HCT116 (cell line): Measurements from ENCODE around the gene RPRML. TPM values are rescaled to one million over a fixed set of nuclear protein-coding genes. Genes with fewer than 3 reads are reported as not detected.

ENCODE experiments used
- ATAC-seq: fragments of 200-7000 bp; cut with Tn5 transposase; 2 replicates; pipeline ENCODE4 v1.9.1; 2020; ENCODE audit warnings: mild to moderate bottlenecking, moderate library complexity
- BruUV-seq: library from RNA; stranded (reverse); fragments of 400-500 nt; replicated peaks from 2 replicates; lab custom pipeline; 2021; lab: Mats Ljungman, UMichigan
- CTCF ChIA-PET: fragments of 300-600 bp; sonication (Branson Sonifier 250); formaldehyde crosslinking; loops from one replicate; lab custom pipeline; 2021; ENCODE audit warnings: antibody characterized with exemption; lab: Charles Lee
- POLR2A ChIA-PET: fragments of 300-600, 350-600 bp; sonication (Branson Sonifier 250); formaldehyde crosslinking; loops from one replicate; lab custom pipeline; 2021; ENCODE audit warnings: antibody characterized with exemption; lab: Charles Lee
- RAD21 ChIA-PET, 2 experiments: fragments of 300-600 bp; sonication (Branson Sonifier 250); formaldehyde crosslinking; loops; one replicate each; lab custom pipeline; 2023; ENCODE audit warnings: low total read pairs in 2 of 2; ENCODE audit not compliant: uncharacterized antibody in 2 of 2, unreplicated experiment in 2 of 2, low non-redundant PET in 1 of 2; lab: Charles Lee
- DNase-seq: peaks from one replicate; pipeline ENCODE4 v3.0.0-alpha.2; 2010; ENCODE audit warnings: low read depth, low spot score
- H2AFZ ChIP-seq: fragments of 200-600 bp; shearing (Covaris generic), sonication (generic); 2 replicates; pipeline ENCODE4 v1.6.1; 2017; ENCODE audit warnings: low read depth, mixed run types, mixed read lengths, antibody characterized with exemption, low read length; ENCODE audit not compliant: poor library complexity, severe bottlenecking
- H3K27ac ChIP-seq: 2 replicates; pipeline ENCODE4 v1.5.1; 2012; ENCODE audit warnings: low read depth, low read length
- H3K27me3 ChIP-seq: fragments of 200-600 bp; sonication (generic); 2 replicates; pipeline ENCODE4 v1.6.1; 2016; ENCODE audit warnings: mixed run types, low read length, mixed read lengths; ENCODE audit not compliant: insufficient read depth
- H3K36me3 ChIP-seq, 2 experiments: fragments of 200-500 bp in 1 of 2; fragments of 200-600 bp in 1 of 2; sonication (Bioruptor generic) in 1 of 2; sonication (generic) in 1 of 2; 2 replicates each; pipeline versions ENCODE4 v1.5.1 to v1.6.1; 2014 to 2016; ENCODE audit warnings: low read length in 2 of 2, inconsistent platforms in 1 of 2, mixed read lengths in 1 of 2, mixed run types in 1 of 2; ENCODE audit not compliant: insufficient read depth in 2 of 2, control insufficient read depth in 1 of 2
- H3K4me1 ChIP-seq, 2 experiments: fragments of 200-600 bp in 1 of 2; sonication (generic) in 1 of 2; 2 replicates each; pipeline versions ENCODE4 v1.5.1 to v1.6.1; 2012 to 2017; ENCODE audit warnings: low read length in 2 of 2, inconsistent platforms in 1 of 2, mild to moderate bottlenecking in 1 of 2, mixed read lengths in 1 of 2, mixed run types in 1 of 2, moderate library complexity in 1 of 2; ENCODE audit not compliant: insufficient read depth in 2 of 2, control insufficient read depth in 1 of 2
- H3K4me2 ChIP-seq: fragments of 200-600 bp; sonication (generic); 2 replicates; pipeline ENCODE4 v1.6.1; 2017; ENCODE audit warnings: mixed run types, low read length, mixed read lengths
- H3K4me3 ChIP-seq, 2 experiments: fragments of 200-600 bp in 1 of 2; sonication (generic) in 1 of 2; replicated peaks in 1 of 2; 2 replicates each; pipeline ENCODE4 v1.5.1; 2011 to 2016; ENCODE audit warnings: low read length in 2 of 2, control low read depth in 1 of 2, low read depth in 1 of 2, mild to moderate bottlenecking in 1 of 2, mixed read lengths in 1 of 2, mixed run types in 1 of 2
- H3K79me2 ChIP-seq: fragments of 200-600 bp; sonication (generic); 2 replicates; pipeline ENCODE4 v1.6.1; 2017; ENCODE audit warnings: mild to moderate bottlenecking, mixed run types, low read length, moderate library complexity, mixed read lengths; ENCODE audit not compliant: insufficient read depth
- H3K9ac ChIP-seq: fragments of 200-600 bp; sonication (generic); 2 replicates; pipeline ENCODE4 v1.6.1; 2016; ENCODE audit warnings: low read length, mixed read lengths
- H3K9me2 ChIP-seq: fragments of 200-600 bp; sonication (generic), shearing (Covaris generic); 2 replicates; pipeline ENCODE4 v1.6.1; 2017; ENCODE audit warnings: mixed run types, mild to moderate bottlenecking, moderate library complexity; ENCODE audit not compliant: insufficient read depth
- H3K9me3 ChIP-seq, 2 experiments: fragments of 200-500 bp in 1 of 2; fragments of 200-600 bp in 1 of 2; sonication (Bioruptor generic) in 1 of 2; sonication (generic) in 1 of 2; 2 replicates each; pipeline ENCODE4 v1.6.1; 2014 to 2017; ENCODE audit warnings: low read length in 2 of 2, mixed read lengths in 2 of 2, inconsistent platforms in 1 of 2, low read depth in 1 of 2, mild to moderate bottlenecking in 1 of 2, mixed run types in 1 of 2, moderate library complexity in 1 of 2; ENCODE audit not compliant: control insufficient read depth in 1 of 2, insufficient read depth in 1 of 2
- H4K20me1 ChIP-seq: fragments of 200-600 bp; sonication (generic), shearing (Covaris generic); 2 replicates; pipeline ENCODE4 v1.6.1; 2017; ENCODE audit warnings: mixed run types, mild to moderate bottlenecking, moderate library complexity; ENCODE audit not compliant: insufficient read depth
- CBX3 ChIP-seq: IDR thresholded peaks from 2 replicates; pipeline ENCODE4 v1.6.1; 2012; ENCODE audit warnings: low read depth
- CEBPB ChIP-seq: IDR thresholded peaks from 2 replicates; pipeline ENCODE4 v1.6.1; 2012; ENCODE audit warnings: low read depth
- EZH2 ChIP-seq: fragments of 200-600 bp; sonication (generic); IDR thresholded peaks from 2 replicates; pipeline ENCODE4 v1.6.1; 2017; ENCODE audit warnings: antibody characterized with exemption, mixed run types
- JUND ChIP-seq: IDR thresholded peaks from 2 replicates; pipeline ENCODE4 v1.6.1; 2012
- MAX ChIP-seq: IDR thresholded peaks from 2 replicates; pipeline ENCODE4 v1.6.1; 2012
- POLR2A ChIP-seq: IDR thresholded peaks from 2 replicates; pipeline ENCODE4 v1.7.0; 2011; ENCODE audit warnings: borderline replicate concordance; ENCODE audit not compliant: insufficient read depth, insufficient read length; ENCODE audit errors: extremely low read depth
- POLR2AphosphoS5 ChIP-seq: IDR thresholded peaks from 2 replicates; pipeline ENCODE4 v1.6.1; 2011; ENCODE audit warnings: mild to moderate bottlenecking, low read depth, low read length, moderate library complexity
- RAD21 ChIP-seq: IDR thresholded peaks from 2 replicates; pipeline ENCODE4 v1.6.1; 2012; ENCODE audit warnings: low read depth, mild to moderate bottlenecking
- SP1 ChIP-seq: IDR thresholded peaks from 2 replicates; pipeline ENCODE4 v1.6.1; 2012; ENCODE audit warnings: low read depth
- SRF ChIP-seq: IDR thresholded peaks from 2 replicates; pipeline ENCODE4 v1.6.1; 2012; ENCODE audit warnings: low read depth
- TCF7L2 ChIP-seq: IDR thresholded peaks from 2 replicates; pipeline ENCODE4 v1.7.0; 2011; ENCODE audit warnings: borderline replicate concordance, inconsistent platforms; ENCODE audit not compliant: insufficient read depth, insufficient read length; ENCODE audit errors: extremely low read depth
- ZBTB33 ChIP-seq: IDR thresholded peaks from 2 replicates; pipeline ENCODE4 v1.6.1; 2011; ENCODE audit warnings: mild to moderate bottlenecking, low read length, moderate library complexity; ENCODE audit not compliant: insufficient replicate concordance; ENCODE audit errors: extremely low read depth
- ZFX ChIP-seq: fragments of 450-650 bp; IDR thresholded peaks from 2 replicates; pipeline ENCODE4 v1.6.1; 2017
- ZNF274 ChIP-seq: fragments of 200-500 bp; sonication (Bioruptor generic); IDR thresholded peaks from 2 replicates; pipeline ENCODE4 v1.6.1; 2014; ENCODE audit warnings: mild to moderate bottlenecking, low read depth, low read length, inconsistent platforms
- intact Hi-C: fragments of 100-400 bp; cut with micrococcal nuclease; formaldehyde crosslinking; loops from 2 replicates; pipeline ENCODE4 v1.10.0; 2022
- total RNA-seq: library from RNA; stranded (reverse); gene quantifications from one replicate; pipeline ENCODE4 v1.2.1, GENCODE V29; 2021; ENCODE audit not compliant: unreplicated experiment

Gene RPRML
- total RNA-seq, 1 experiment from 2014 or later, result not detected

GRCh38 chr17:46994993-46995392, 15.9 kb upstream of the RPRML start:
- H3K27ac ChIP-seq, result no peak overlapping the region
- RAD21 ChIA-PET, result no interaction called here
- no peaks in the 10 kb centered on the region for H3K9me3 ChIP-seq
- BruUV-seq, result no TSS peak
- POLR2A ChIA-PET, result no interaction called here
- H3K9ac ChIP-seq, result no peak overlapping the region
- H4K20me1 ChIP-seq, result no peaks in the 10 kb centered on the region
- no peak overlapping the region for H3K4me3 ChIP-seq
- no peak for ATAC-seq
- TF ChIP-seq CBX3, result no peak
- TF ChIP-seq JUND, result no peak
- TF ChIP-seq ZBTB33, result no peak
- no peak for TF ChIP-seq POLR2AphosphoS5
- no peak for TF ChIP-seq EZH2
- no peak for TF ChIP-seq TCF7L2
- TF ChIP-seq RAD21, result no peak
- TF ChIP-seq ZNF274, result no peak
- TF ChIP-seq ZFX, result no peak
- no peak for TF ChIP-seq SP1
- no peak for TF ChIP-seq POLR2A
- no peak for TF ChIP-seq SRF
- TF ChIP-seq CEBPB, result no peak
- TF ChIP-seq MAX, result no peak
- H3K36me3 ChIP-seq, result no peaks in the 10 kb centered on the region
- CTCF ChIA-PET, result no interaction called here
- H3K27me3 ChIP-seq, result no peaks in the 10 kb centered on the region
- no peak overlapping the region for H2AFZ ChIP-seq
- H3K4me1 ChIP-seq, result peaks cover 0 to 7% of the 10 kb centered on the region in 2 experiments; a peak in 2 of 4 replicates
- DNase-seq, result no peak
- no peaks in the 10 kb centered on the region for H3K79me2 ChIP-seq
- no peaks in the 10 kb centered on the region for H3K9me2 ChIP-seq
- H3K4me2 ChIP-seq, result no peak overlapping the region
- intact Hi-C loops, result no loop called here
